HepG2 (cell line): ENCODE results near the gene PAN2. TPM values are rescaled to one million over a fixed set of nuclear protein-coding genes. Genes with fewer than 3 reads are reported as not detected.

ENCODE experiments used
- ATAC-seq: fragments of 200-7000 bp; cut with Tn5 transposase; 3 replicates; pipeline ENCODE4 v1.9.1; 2020; ENCODE audit warnings: mild to moderate bottlenecking, moderate library complexity
- BruUV-seq: library from RNA; stranded (reverse); fragments of 400-500 nt; replicated peaks from 2 replicates; lab custom pipeline; 2021; lab: Mats Ljungman, UMichigan
- CTCF ChIA-PET: fragments of 300-600 bp; formaldehyde crosslinking; extraction: SDS; loops from one replicate; lab custom pipeline; 2021; ENCODE audit warnings: low total read pairs, inconsistent platforms, low intra/inter-chr PET ratio; lab: Yijun Ruan, JAX
- POLR2A ChIA-PET: fragments of 350-600 bp; sonication (Branson Sonifier 250); formaldehyde crosslinking; loops from one replicate; lab custom pipeline; 2020; ENCODE audit warnings: antibody characterized with exemption, inconsistent platforms; lab: Yijun Ruan, JAX
- DNase-seq: peaks from one replicate; pipeline ENCODE4 v3.0.0-alpha.2; 2015; ENCODE audit warnings: low spot score
- FAIRE-seq: peaks from 3 replicates; lab custom pipeline; 2011; peaks lifted over from hg19 to GRCh38; lab: Jason Lieb, UNC
- H2AFZ ChIP-seq: one replicate; pipeline ENCODE4 v1.6.1; 2011; ENCODE audit warnings: low read length, inconsistent platforms
- H3K27ac ChIP-seq: fragments of 300-600 bp; 3 replicates; pipeline ENCODE4 v1.8.0; 2011; ENCODE audit warnings: mixed run types, mild to moderate bottlenecking, mixed read lengths, low read length, inconsistent platforms; ENCODE audit not compliant: insufficient read depth; ENCODE audit errors: extremely low read length
- H3K27me3 ChIP-seq, 2 experiments: fragments of 200-600 bp in 1 of 2; 2 replicates in 1 of 2; 3 replicates in 1 of 2; pipeline versions ENCODE4 v1.6.0 to v1.8.0; 2011; ENCODE audit warnings: low read length in 2 of 2, mild to moderate bottlenecking in 2 of 2, moderate library complexity in 2 of 2, inconsistent platforms in 1 of 2; ENCODE audit not compliant: insufficient read depth in 2 of 2, control insufficient read depth in 1 of 2
- H3K36me3 ChIP-seq, 2 experiments: fragments of 200-600 bp in 1 of 2; replicated peaks in 1 of 2; 2 replicates in 1 of 2; 3 replicates in 1 of 2; pipeline versions ENCODE4 v1.5.1 to v1.8.0; 2011; ENCODE audit warnings: low read length in 2 of 2, inconsistent platforms in 1 of 2; ENCODE audit not compliant: insufficient read depth in 2 of 2, control insufficient read depth in 1 of 2
- H3K4me1 ChIP-seq: 2 replicates; pipeline ENCODE4 v1.5.1; 2012; ENCODE audit warnings: low read length, inconsistent platforms; ENCODE audit not compliant: insufficient read depth
- H3K4me2 ChIP-seq: 2 replicates; pipeline ENCODE4 v1.6.0; 2011; ENCODE audit warnings: low read depth, low read length, inconsistent platforms
- H3K4me3 ChIP-seq, 3 experiments: fragments of 200-600 bp in 1 of 3; sonication (generic), shearing (Covaris generic) in 1 of 3; replicated peaks in 1 of 3; 2 replicates each; pipeline ENCODE4 v1.5.1; 2011 to 2016; ENCODE audit warnings: low read length in 3 of 3, inconsistent platforms in 2 of 3, low read depth in 2 of 3, mild to moderate bottlenecking in 2 of 3, control low read depth in 1 of 3, mixed read lengths in 1 of 3; ENCODE audit not compliant: insufficient read depth in 1 of 3
- H3K79me2 ChIP-seq: one replicate; pipeline ENCODE4 v1.6.1; 2011; ENCODE audit warnings: low read length, inconsistent platforms; ENCODE audit not compliant: insufficient read depth
- H3K9ac ChIP-seq: 2 replicates; pipeline ENCODE4 v1.6.0; 2011; ENCODE audit warnings: mild to moderate bottlenecking, low read depth, low read length, inconsistent platforms; ENCODE audit not compliant: insufficient read depth
- H3K9me3 ChIP-seq: 2 replicates; pipeline ENCODE4 v1.5.1; 2012; ENCODE audit warnings: mild to moderate bottlenecking, low read length
- H4K20me1 ChIP-seq: 2 replicates; pipeline ENCODE4 v1.6.0; 2011; ENCODE audit warnings: inconsistent platforms, mild to moderate bottlenecking, low read length, moderate library complexity; ENCODE audit not compliant: insufficient read depth
- HNRNPL ChIP-seq: fragments of 200-400 bp; formaldehyde crosslinking; IDR thresholded peaks from 2 replicates; pipeline ENCODE4 v1.6.1; 2017; ENCODE audit warnings: mild to moderate bottlenecking, low read depth, low read length
- NFE2 ChIP-seq: sonication (generic); formaldehyde crosslinking; IDR thresholded peaks from 2 replicates; pipeline ENCODE4 v1.4.0; 2020; ENCODE audit warnings: missing genetic modification reagents
- NRL ChIP-seq: sonication (generic); formaldehyde crosslinking; IDR thresholded peaks from 2 replicates; pipeline ENCODE4 v1.5.0; 2020; ENCODE audit warnings: missing genetic modification reagents, mild to moderate bottlenecking, moderate library complexity, borderline replicate concordance
- PCBP2 ChIP-seq: fragments of 200-400 bp; formaldehyde crosslinking; optimal IDR thresholded peaks from 2 replicates; pipeline ENCODE3; 2018; ENCODE audit warnings: low read length, low read depth; ENCODE audit not compliant: poor library complexity, severe bottlenecking
- SALL2 ChIP-seq: sonication (generic); formaldehyde crosslinking; IDR thresholded peaks from 2 replicates; pipeline ENCODE4 v1.8.1; 2023; ENCODE audit warnings: mild to moderate bottlenecking, missing genetic modification reagents, inconsistent platforms
- ZBTB7B ChIP-seq: sonication (generic); formaldehyde crosslinking; IDR thresholded peaks from 2 replicates; pipeline ENCODE4 v1.4.0; 2020; ENCODE audit warnings: missing genetic modification reagents
- ZNF253 ChIP-seq: sonication (generic); formaldehyde crosslinking; IDR thresholded peaks from 2 replicates; pipeline ENCODE4 v1.8.0; 2022; ENCODE audit warnings: mild to moderate bottlenecking, missing genetic modification reagents, borderline replicate concordance
- ZNF337 ChIP-seq: sonication (generic); formaldehyde crosslinking; IDR thresholded peaks from 2 replicates; pipeline ENCODE4 v1.5.1; 2020; ENCODE audit warnings: missing genetic modification reagents, low read depth, mild to moderate bottlenecking, borderline replicate concordance
- ZNF367 ChIP-seq: sonication (generic); formaldehyde crosslinking; IDR thresholded peaks from 2 replicates; pipeline ENCODE4 v1.4.0; 2020; ENCODE audit warnings: missing genetic modification reagents, borderline replicate concordance
- ZNF781 ChIP-seq: sonication (generic); formaldehyde crosslinking; IDR thresholded peaks from 2 replicates; pipeline ENCODE4 v1.5.1; 2020; ENCODE audit warnings: borderline replicate concordance, mild to moderate bottlenecking, missing genetic modification reagents; ENCODE audit errors: not compliant biosample characterization
- WGBS: methylation state at CpG from one replicate; pipeline ENCODE4 v1.1.6; 2017; ENCODE audit warnings: low lambda C conversion rate; 5-methylcytosine and 5-hydroxymethylcytosine counted together
- in situ Hi-C: cut with HindIII; loops from 2 replicates; pipeline ENCODE4 v1.10.0; 2017; ENCODE audit warnings: low pct_unique_long_range_greater_than_20kb; ENCODE audit not compliant: extremely low pct_ligation_motif_present
- intact Hi-C: fragments of 100-400 bp; cut with micrococcal nuclease; formaldehyde crosslinking; loops from one replicate; pipeline ENCODE4 v1.10.0; 2022; ENCODE audit not compliant: unreplicated experiment
- polyA plus RNA-seq, 8 experiments: library from polyadenylated mRNA; depleted of rRNA in 3 of 8; stranded (reverse) in 7 of 8; unstranded in 1 of 8; fragments of >200 nt; fragmentation: Illumina TruSeq in 4 of 8; extraction: Trizol in 4 of 8; gene quantifications; 2 replicates each; pipeline versions ENCODE4 v1.2.1 to v1.2.3, GENCODE V29; 2011 to 2016; ENCODE audit warnings: low read depth in 4 of 8, missing spikeins in 1 of 8, mixed read lengths in 1 of 8; ENCODE audit not compliant: insufficient read depth in 1 of 8
- total RNA-seq, 5 experiments: library from RNA; depleted of rRNA; stranded (reverse); fragments of >200 nt; fragmentation: Illumina TruSeq; extraction: Trizol; gene quantifications; 2 replicates each; pipeline ENCODE4 v1.2.3, GENCODE V29; 2016; ENCODE audit warnings: low read depth in 1 of 5

PAN2 gene
- total and polyA plus RNA-seq, 2 of the 13 experiments (the other 11 are each of a cell fraction or from before 2014, with no cell fraction given) = 27.2 to 61.1 TPM

DNA sequence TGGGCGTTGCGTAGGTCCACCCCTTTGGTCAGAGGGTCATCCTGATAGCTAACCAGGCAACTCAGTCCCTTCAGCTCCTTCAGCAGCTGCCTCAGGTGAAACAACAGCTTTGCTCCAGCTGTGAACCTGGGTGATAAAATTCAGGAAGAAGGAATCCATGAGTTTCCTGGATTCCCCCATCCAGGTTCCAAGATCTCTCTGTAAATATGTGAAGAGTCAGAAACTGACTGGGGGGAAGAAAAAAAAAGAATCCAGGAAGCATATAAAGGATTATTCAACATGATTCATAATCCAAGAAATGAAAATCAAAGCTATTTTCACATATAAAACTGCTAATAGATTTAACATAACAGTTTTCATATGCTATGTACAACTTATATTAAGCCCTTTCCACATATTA, 17.5 kb upstream of the PAN2 start:
- ChIA-PET POLR2A (interaction anchor here (0.6 to 9.0 kb wide), 3 partner anchors 8 to 35 kb away, joined by 3 to 47 read pairs (median 6); partner anchors contain the start of genes CNPY2 and STAT2), CTCF (no interaction called here)
- Histone ChIP-seq H3K9me3 (no peaks in the 10 kb centered on the region), H3K79me2 (no peaks in the 10 kb centered on the region), H3K4me3 (no peak overlapping the region), H3K9ac (no peak overlapping the region), H2AFZ (no peak overlapping the region), H3K4me2 (no peak overlapping the region), H3K4me1 (peaks cover 8% of the 10 kb centered on the region), H3K27ac (no peak overlapping the region), H3K27me3 (no peaks in the 10 kb centered on the region), H4K20me1 (no peaks in the 10 kb centered on the region), H3K36me3 (peaks cover 41 to 74% of the 10 kb centered on the region in 2 experiments)
- DNase-seq = no peak
- no TSS peak for BruUV-seq
- intact Hi-C loops = no loop called here
- ATAC-seq = no peak
- WGBS = 80% methylated on average over 2 of the region's 2 CpGs
- no peak for TF ChIP-seq ZNF781
- TF ChIP-seq ZNF337 = no peak
- TF ChIP-seq ZBTB7B (CRISPR knock-in tag) = no peak
- no peak for TF ChIP-seq ZNF253 (CRISPR knock-in tag)
- FAIRE-seq = no peak
- in situ Hi-C loops = no loop called here

DNA sequence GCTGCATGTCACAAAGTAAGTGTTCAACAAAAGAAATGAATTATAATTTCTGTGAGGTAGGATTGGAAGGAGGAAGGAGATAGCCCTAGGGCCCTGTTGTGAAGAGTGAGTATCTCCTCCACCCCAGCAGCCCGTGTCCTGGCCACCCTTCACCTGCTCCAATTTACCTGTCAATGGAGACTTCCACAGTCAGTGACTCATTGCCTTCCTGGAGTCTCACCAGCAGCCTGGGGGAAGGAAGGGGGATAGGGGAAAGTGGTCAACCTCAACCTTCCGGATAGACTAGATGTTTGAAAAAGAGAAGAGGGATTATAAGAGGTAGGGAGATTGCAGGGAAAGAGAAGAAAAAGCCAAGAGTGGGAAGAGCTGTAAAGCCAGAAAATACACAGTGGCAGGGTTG, 16.9 kb upstream of the PAN2 start:
- Histone ChIP-seq H3K27ac (no peak overlapping the region), H3K27me3 (no peaks in the 10 kb centered on the region), H3K4me1 (peaks cover under 1% of the 10 kb centered on the region; the same call in 1 of the 2 replicates), H3K9me3 (no peaks in the 10 kb centered on the region), H3K4me3 (no peak overlapping the region), H3K79me2 (no peaks in the 10 kb centered on the region), H3K4me2 (no peak overlapping the region), H3K9ac (no peak overlapping the region), H3K36me3 (peaks cover 37 to 74% of the 10 kb centered on the region in 2 experiments), H2AFZ (no peak overlapping the region), H4K20me1 (no peaks in the 10 kb centered on the region)
- ATAC-seq (no peak), DNase-seq (no peak), FAIRE-seq (no peak)
- POLR2A ChIA-PET = interaction anchor here (2.7 to 9.0 kb wide), 2 partner anchors 8 to 35 kb away, joined by 6 to 47 read pairs; partner anchors contain the start of genes CNPY2 and STAT2
- intact Hi-C loops (no loop called here), in situ Hi-C loops (no loop called here)
- CTCF ChIA-PET = no interaction called here
- TF ChIP-seq PCBP2 = no peak
- no peak for TF ChIP-seq SALL2
- no peak for TF ChIP-seq ZNF367 (CRISPR knock-in tag)
- TF ChIP-seq NFE2 (CRISPR knock-in tag) = no peak
- TF ChIP-seq NRL (CRISPR knock-in tag) = no peak
- no peak for TF ChIP-seq HNRNPL
- WGBS = 82% methylated on average over 2 of the region's 2 CpGs
- BruUV-seq = no TSS peak
